Mesothelial cell of epicardium (in vitro differentiated cells): Measurements from ENCODE around the gene ITCH. TPM values are rescaled to one million over a fixed set of nuclear protein-coding genes. Genes with fewer than 3 reads are reported as not detected.

Source experiments
- DNase-seq, 2 experiments: peaks; one replicate each; pipeline ENCODE4 v3.0.0; 2021; ENCODE audit warnings: low spot score in 2 of 2; ENCODE audit not compliant: unreplicated experiment in 2 of 2
- H3K27ac Mint-ChIP-seq: 2 replicates; pipeline ENCODE4 v1.8.0; 2021; ENCODE audit warnings: mixed read lengths
- H3K27me3 Mint-ChIP-seq: 2 replicates; pipeline ENCODE4 v1.8.0; 2021; ENCODE audit warnings: low read depth, mixed read lengths
- H3K36me3 Mint-ChIP-seq: 2 replicates; pipeline ENCODE4 v1.8.0; 2021; ENCODE audit warnings: mixed read lengths
- H3K4me1 Mint-ChIP-seq: 2 replicates; pipeline ENCODE4 v1.8.0; 2021; ENCODE audit warnings: mixed read lengths
- H3K4me3 Mint-ChIP-seq: 2 replicates; pipeline ENCODE4 v1.8.0; 2021; ENCODE audit warnings: mild to moderate bottlenecking, moderate library complexity, mixed read lengths
- H3K9me3 Mint-ChIP-seq: 2 replicates; pipeline ENCODE4 v1.8.0; 2021; ENCODE audit warnings: mixed read lengths
- total RNA-seq: library from RNA; stranded (reverse); gene quantifications from 3 replicates; pipeline ENCODE4 v1.2.1, GENCODE V29; 2021
- TF ChIP-seq, protein P1 (sequence below): fragments of 200-600 bp; sonication (generic); IDR thresholded peaks from one replicate; pipeline ENCODE4 v1.5.0; 2021; ENCODE audit warnings: antibody characterized with exemption; ENCODE audit not compliant: unreplicated experiment

Gene ITCH
- total RNA-seq, 1 donor from 2014 or later, result 60.2 TPM

DNA sequence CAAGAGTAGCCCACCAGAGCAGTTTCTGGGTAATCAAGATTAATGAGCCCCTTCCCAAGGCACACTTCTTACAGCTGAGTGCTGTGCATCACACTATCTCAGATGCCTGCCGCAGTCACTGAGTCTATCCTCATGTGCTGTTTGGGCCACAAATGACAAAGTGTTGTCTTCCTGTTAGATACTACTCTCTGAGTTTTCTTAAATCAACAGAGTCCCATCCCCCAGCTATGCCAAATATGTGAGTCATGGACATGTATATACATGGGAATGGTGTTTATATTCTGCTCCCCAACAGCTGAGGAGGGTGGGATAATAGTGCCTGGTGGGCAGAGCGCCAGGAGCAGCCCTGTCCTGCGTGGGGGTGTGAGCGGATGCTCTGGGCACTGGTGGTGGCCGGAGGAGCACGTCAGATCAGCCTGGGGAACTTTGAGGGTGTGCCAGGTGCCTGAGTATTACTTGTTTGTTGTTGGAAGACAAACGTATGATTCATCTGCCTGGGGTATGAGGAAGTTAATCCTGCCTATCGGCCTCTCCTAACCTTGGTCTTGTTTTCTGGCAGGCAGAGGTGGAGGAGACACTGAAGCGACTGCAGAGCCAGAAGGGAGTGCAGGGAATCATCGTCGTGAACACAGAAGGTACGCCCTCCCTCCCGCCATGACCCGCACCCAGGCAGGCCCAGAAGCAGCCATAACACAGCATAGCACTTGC lies 162.8 kb downstream of the ITCH start:
- Mint-ChIP-seq H3K27ac (peak overlapping the region; percentile 93), H3K9me3 (no peaks in the 10 kb centered on the region), H3K27me3 (no peaks in the 10 kb centered on the region), H3K36me3 (peaks cover 11% of the 10 kb centered on the region), H3K4me3 (peak overlapping the region; percentile 30), H3K4me1 (peaks cover 35% of the 10 kb centered on the region)
- TF ChIP-seq, protein P1, sequence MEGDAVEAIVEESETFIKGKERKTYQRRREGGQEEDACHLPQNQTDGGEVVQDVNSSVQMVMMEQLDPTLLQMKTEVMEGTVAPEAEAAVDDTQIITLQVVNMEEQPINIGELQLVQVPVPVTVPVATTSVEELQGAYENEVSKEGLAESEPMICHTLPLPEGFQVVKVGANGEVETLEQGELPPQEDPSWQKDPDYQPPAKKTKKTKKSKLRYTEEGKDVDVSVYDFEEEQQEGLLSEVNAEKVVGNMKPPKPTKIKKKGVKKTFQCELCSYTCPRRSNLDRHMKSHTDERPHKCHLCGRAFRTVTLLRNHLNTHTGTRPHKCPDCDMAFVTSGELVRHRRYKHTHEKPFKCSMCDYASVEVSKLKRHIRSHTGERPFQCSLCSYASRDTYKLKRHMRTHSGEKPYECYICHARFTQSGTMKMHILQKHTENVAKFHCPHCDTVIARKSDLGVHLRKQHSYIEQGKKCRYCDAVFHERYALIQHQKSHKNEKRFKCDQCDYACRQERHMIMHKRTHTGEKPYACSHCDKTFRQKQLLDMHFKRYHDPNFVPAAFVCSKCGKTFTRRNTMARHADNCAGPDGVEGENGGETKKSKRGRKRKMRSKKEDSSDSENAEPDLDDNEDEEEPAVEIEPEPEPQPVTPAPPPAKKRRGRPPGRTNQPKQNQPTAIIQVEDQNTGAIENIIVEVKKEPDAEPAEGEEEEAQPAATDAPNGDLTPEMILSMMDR, result no peak
- DNase-seq, result peak; percentile 60 to 75

GRCh38 chr20:34526466-34526865 lies 163.4 kb downstream of the ITCH start:
- DNase-seq, result no peak
- H3K36me3 Mint-ChIP-seq, result peaks cover 13% of the 10 kb centered on the region
- TF ChIP-seq, protein P1, result no peak
- peak overlapping the region; percentile 93 for H3K27ac Mint-ChIP-seq
- peaks cover 35% of the 10 kb centered on the region for H3K4me1 Mint-ChIP-seq
- no peaks in the 10 kb centered on the region for H3K9me3 Mint-ChIP-seq
- no peak overlapping the region for H3K4me3 Mint-ChIP-seq
- no peaks in the 10 kb centered on the region for H3K27me3 Mint-ChIP-seq

DNA sequence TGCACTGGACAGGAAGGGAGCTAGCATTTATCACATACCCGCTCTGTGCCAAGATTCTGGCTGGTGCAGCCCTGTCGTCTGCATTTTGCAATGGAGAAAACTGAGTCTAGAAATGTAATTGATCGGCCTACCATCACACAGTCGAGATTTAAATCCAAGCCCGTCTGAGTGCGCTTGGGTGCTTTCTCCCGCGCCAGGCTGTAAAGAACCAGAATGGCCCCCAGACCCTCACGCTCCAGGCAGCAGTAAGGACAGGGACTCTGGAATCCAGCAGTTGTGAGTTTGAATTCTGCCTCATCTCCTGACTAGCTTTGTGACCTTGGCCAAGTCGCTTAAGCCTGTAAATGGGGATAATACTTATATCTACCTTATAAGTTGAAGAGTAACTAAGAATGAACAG lies 163.9 kb downstream of the ITCH start:
- DNase-seq, result no peak
- Mint-ChIP-seq H3K4me1 (peaks cover 38% of the 10 kb centered on the region), H3K27me3 (no peaks in the 10 kb centered on the region), H3K4me3 (no peak overlapping the region), H3K9me3 (no peaks in the 10 kb centered on the region), H3K36me3 (peaks cover 14% of the 10 kb centered on the region), H3K27ac (peak overlapping the region; percentile 93)
- TF ChIP-seq, protein P1, result no peak

DNA sequence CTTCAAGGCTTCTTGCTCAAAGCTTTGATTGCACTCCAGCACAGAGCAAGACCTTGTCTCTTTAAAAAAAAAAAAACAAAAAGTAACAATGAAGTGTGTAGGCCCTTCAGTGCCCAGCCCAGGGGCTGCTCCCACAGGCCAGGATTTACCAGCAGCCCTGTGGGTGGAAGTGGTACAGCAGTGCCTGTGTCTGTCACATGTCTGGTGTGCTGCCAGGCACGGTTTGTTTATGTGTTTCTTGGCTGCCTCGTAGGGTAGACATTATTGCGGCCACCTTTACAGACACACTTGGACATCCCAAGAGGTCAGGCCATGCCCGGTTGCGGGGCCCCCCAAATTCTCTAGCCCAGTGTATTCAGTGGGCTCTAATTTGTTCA lies 165.8 kb downstream of the ITCH start:
- TF ChIP-seq, protein P1, result no peak
- Mint-ChIP-seq H3K4me3 (no peak overlapping the region), H3K36me3 (peaks cover 12% of the 10 kb centered on the region), H3K27ac (no peak overlapping the region), H3K27me3 (no peaks in the 10 kb centered on the region), H3K9me3 (no peaks in the 10 kb centered on the region), H3K4me1 (peaks cover 26% of the 10 kb centered on the region)
- DNase-seq, result peak in 1 of 2 experiments; percentile 21

GRCh38 chr20:34529742-34530141 lies 166.7 kb downstream of the ITCH start:
- H3K9me3 Mint-ChIP-seq, result no peaks in the 10 kb centered on the region
- DNase-seq, result no peak
- no peaks in the 10 kb centered on the region for H3K27me3 Mint-ChIP-seq
- no peak overlapping the region for H3K27ac Mint-ChIP-seq
- TF ChIP-seq, protein P1, result no peak
- H3K36me3 Mint-ChIP-seq, result peaks cover 18% of the 10 kb centered on the region
- H3K4me1 Mint-ChIP-seq, result peaks cover 26% of the 10 kb centered on the region
- H3K4me3 Mint-ChIP-seq, result no peak overlapping the region

- peaks cover 23% of the 10 kb centered on the region for H3K4me1 Mint-ChIP-seq
- H3K27me3 Mint-ChIP-seq, result no peaks in the 10 kb centered on the region
- H3K4me3 Mint-ChIP-seq, result no peak overlapping the region
- TF ChIP-seq, protein P1, result no peak
- no peak overlapping the region for H3K27ac Mint-ChIP-seq
- no peaks in the 10 kb centered on the region for H3K9me3 Mint-ChIP-seq
- DNase-seq, result no peak
- H3K36me3 Mint-ChIP-seq, result peaks cover 23% of the 10 kb centered on the region
Measured at GRCh38 chr20:34530342-34530741, 167.3 kb downstream of the ITCH start.
